AG09319 (cell line): ENCODE data around the gene SNORC.
"Not testable (repeated sequence)": the region's sequence is repeated elsewhere in the genome, so short reads cannot be mapped to it uniquely, and the experiment has no call there.

Experiments used
- DNase-seq: peaks from one replicate; pipeline ENCODE4 v3.0.0-alpha.2; 2010; ENCODE audit warnings: low read depth; ENCODE audit errors: extremely low read depth
- CTCF ChIP-seq: IDR thresholded peaks from 2 replicates; pipeline ENCODE4 v1.5.1; 2011; ENCODE audit warnings: low read depth, mild to moderate bottlenecking, inconsistent platforms, low read length, moderate library complexity

Gene SNORC

DNA sequence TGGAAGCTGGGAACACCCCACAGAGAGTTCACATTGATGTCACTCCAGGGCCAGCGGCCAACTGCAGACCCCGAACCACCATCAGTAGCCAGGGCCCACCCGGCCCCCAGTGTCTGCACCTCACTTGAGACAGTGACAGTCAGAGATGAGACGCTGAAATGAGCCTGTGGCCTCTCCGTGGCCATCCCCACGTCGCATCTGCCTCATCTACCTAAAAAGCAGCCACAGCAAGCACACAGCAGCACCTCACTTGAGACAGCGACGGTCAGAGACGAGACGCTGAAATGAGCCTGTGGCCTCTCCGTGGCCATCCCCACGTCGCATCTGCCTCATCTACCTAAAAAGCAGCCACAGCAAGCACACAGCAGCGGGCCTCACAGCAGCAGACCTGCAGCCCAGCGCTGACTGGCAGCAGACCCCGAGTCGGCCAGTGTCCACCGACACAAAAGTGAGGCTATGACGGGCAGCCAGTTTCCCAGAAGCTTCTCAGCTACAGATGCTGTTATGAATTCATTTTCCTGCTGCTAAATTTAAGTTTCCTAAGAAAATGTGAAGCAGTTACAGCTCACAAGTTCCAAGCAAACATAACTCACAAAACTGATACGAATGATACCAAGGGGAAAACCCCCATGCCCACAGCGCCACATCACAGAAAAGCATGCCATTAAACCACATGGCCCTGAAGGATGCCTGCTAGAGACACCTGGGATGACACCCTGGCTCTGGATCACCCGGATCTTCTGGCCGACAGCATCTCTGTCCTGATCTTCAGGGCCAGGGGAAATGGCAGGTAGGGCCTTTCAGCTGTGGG, 27.7 kb downstream of the SNORC start:
- TF ChIP-seq CTCF, result no peak
- DNase-seq, result no peak

- DNase-seq, result no peak
Observed at GRCh38 chr2:232898592-232899543, 28.8 kb downstream of the SNORC start.

GRCh38 chr2:232900811-232901735, 31.0 kb downstream of the SNORC start:
- DNase-seq, result no peak
- TF ChIP-seq CTCF, result no peak

More at GRCh38 chr2:232898592-232899543, 28.8 kb downstream of the SNORC start:
- no peak for TF ChIP-seq CTCF

DNA sequence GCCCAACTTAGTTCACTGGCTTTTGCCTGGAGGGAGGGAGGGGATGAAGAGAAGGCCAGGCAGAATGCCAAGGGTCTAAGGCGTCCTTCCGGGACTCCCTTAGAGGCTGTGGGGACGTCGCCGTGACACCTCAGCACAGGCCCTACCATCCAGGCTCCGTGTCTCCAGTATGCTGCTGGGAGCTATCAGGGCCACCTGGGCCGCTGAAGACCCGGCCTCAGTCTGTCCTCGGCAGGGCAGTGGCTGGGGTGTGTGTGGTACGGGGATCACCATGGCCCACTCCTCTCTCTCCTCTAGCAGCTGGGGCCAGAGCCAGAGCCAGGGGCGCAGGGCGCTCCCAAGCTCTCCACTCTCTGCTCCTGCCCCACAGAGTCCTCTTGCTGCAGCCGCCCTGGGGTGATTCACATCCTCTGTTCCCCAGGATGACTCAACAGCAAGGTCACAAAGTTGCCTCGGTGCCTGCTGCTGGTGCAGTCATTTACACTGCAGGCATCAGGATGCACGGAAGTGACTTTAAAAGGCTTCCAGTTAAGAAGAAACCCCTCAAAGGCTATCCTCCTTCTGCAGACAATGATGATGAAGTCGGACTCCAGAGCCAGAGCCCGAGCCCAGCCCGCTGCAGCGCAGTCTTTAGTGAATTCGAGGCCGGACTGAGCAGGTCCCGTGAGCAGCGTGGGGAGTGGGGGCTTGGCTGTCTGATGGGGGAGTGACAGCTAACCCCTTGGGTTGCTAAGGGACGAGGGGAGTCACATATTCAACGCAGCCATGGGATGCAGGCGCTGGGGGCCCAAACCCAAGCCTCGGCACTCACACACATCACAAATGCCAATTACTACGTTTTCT, 31.9 kb downstream of the SNORC start:
- TF ChIP-seq CTCF, result no peak
- peak; percentile 44 for DNase-seq

DNA sequence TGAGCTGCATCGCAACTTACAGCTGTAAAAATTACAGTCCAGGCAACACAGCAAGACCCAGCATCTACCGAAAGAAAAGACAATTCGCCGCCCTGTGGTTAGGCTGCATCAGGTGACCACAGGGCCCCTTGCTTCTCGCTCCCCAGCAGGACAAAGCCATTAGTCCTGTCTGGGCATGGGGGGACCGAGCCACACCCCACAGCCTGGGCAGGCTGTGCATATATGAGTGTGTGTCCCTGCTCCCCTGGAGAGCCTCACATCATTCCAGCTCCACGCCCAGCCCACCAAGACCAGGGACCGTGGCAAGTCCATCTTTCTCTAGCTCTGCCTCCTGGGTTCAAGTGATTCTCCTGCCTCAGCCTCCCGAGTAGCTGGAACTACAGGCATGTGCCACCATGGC, 33.9 kb downstream of the SNORC start:
- no peak for TF ChIP-seq CTCF
- DNase-seq, result no peak

- not testable (repeated sequence) for DNase-seq
Observed at GRCh38 chr2:232906867-232907717, 37.0 kb downstream of the SNORC start.

DNA sequence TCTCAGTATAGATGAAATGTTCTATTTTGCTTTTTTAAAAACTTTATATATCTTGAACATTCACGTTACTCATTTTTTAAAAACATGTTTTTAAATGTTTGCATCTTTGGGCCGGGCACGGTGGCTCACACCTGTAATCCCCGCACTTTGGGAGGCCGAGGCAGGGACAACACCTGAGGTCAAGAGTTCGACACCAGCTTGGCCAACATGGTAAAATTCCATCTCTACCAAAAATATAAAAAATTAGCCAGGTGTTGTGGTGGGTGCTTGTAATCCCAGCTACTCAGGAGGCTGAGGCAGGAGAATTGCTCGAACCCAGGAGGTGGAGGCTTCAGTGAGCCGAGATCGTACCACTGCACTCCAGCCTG, 37.6 kb downstream of the SNORC start:
- not testable (repeated sequence) for DNase-seq
